ENCODE results near the gene CCDC3. TPM values are rescaled to one million over a fixed set of nuclear protein-coding genes. Genes with fewer than 3 reads are reported as not detected.
"Not testable (repeated sequence)": the region's sequence is repeated elsewhere in the genome, so short reads cannot be mapped to it uniquely, and the experiment has no call there.

CCDC3 gene
- total RNA-seq, 4 donors from 2014 or later = 6.1 to 57.4 (median 21.6) TPM

GRCh38 chr10:13038391-13038790 is 36.9 kb upstream of the CCDC3 start:
- Histone ChIP-seq H3K27ac (no peak overlapping the region), H3K4me3 (no peak overlapping the region), H3K27me3 (no peaks in the 10 kb centered on the region), H3K4me1 (no peaks in the 10 kb centered on the region), H3K9me3 (no peaks in the 10 kb centered on the region), H3K36me3 (no peaks in the 10 kb centered on the region)
- DNase-seq (no peak), ATAC-seq (no peak)
- in situ Hi-C loops (cut with MboI; ENCODE audit: low sequenced_read_pairs in 4 of 4) = no loop called here
- intact Hi-C loops (cut with DNase I; ENCODE audit: low total_unique reads) = no loop called here
- TF ChIP-seq, protein P1, sequence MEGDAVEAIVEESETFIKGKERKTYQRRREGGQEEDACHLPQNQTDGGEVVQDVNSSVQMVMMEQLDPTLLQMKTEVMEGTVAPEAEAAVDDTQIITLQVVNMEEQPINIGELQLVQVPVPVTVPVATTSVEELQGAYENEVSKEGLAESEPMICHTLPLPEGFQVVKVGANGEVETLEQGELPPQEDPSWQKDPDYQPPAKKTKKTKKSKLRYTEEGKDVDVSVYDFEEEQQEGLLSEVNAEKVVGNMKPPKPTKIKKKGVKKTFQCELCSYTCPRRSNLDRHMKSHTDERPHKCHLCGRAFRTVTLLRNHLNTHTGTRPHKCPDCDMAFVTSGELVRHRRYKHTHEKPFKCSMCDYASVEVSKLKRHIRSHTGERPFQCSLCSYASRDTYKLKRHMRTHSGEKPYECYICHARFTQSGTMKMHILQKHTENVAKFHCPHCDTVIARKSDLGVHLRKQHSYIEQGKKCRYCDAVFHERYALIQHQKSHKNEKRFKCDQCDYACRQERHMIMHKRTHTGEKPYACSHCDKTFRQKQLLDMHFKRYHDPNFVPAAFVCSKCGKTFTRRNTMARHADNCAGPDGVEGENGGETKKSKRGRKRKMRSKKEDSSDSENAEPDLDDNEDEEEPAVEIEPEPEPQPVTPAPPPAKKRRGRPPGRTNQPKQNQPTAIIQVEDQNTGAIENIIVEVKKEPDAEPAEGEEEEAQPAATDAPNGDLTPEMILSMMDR (IDR thresholded peaks at IDR 0.05 in 4 of 5, conservative IDR thresholded peaks at IDR 0.05 in 1 of 5) = no peak
- no peak for TF ChIP-seq POLR2A (IDR thresholded peaks at IDR 0.05)

DNA sequence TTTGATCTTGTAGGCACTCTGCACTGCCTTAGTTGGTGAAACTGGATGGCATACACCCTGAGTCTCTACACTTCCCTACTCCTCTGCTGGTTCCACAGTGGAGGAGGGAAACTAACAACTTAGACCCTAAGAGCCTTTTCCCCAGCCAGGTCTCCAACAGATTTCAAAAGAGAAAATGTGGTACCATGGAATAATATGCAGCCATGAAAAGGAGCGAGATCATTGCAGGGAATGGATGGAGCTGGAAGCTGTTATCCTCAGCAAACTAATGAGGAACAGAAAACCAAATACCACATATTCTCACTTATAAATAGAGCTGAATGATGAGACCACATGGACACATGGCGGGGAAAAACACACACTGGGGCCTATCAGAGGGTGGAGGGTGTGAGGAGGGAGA is 36.3 kb upstream of the CCDC3 start:
- Histone ChIP-seq H3K9me3 (no peaks in the 10 kb centered on the region), H3K4me3 (no peak overlapping the region), H3K27ac (no peak overlapping the region), H3K27me3 (no peaks in the 10 kb centered on the region), H3K4me1 (no peaks in the 10 kb centered on the region), H3K36me3 (no peaks in the 10 kb centered on the region)
- DNase-seq = no peak
- in situ Hi-C loops (cut with MboI; ENCODE audit: low sequenced_read_pairs in 4 of 4) (no loop called here), intact Hi-C loops (cut with DNase I; ENCODE audit: low total_unique reads) (no loop called here)
- no peak for ATAC-seq
- TF ChIP-seq POLR2A (IDR thresholded peaks at IDR 0.05) = no peak
- TF ChIP-seq, protein P1 (IDR thresholded peaks at IDR 0.05 in 4 of 5, conservative IDR thresholded peaks at IDR 0.05 in 1 of 5) = no peak

- Histone ChIP-seq H3K27me3 (no peaks in the 10 kb centered on the region), H3K4me3 (no peak overlapping the region), H3K4me1 (no peaks in the 10 kb centered on the region), H3K9me3 (no peaks in the 10 kb centered on the region), H3K27ac (no peak overlapping the region), H3K36me3 (no peaks in the 10 kb centered on the region)
- no peak for DNase-seq
- ATAC-seq = no peak
- in situ Hi-C loops (cut with MboI; ENCODE audit: low sequenced_read_pairs in 4 of 4) (no loop called here), intact Hi-C loops (cut with DNase I; ENCODE audit: low total_unique reads) (no loop called here)
- TF ChIP-seq, protein P1 (IDR thresholded peaks at IDR 0.05 in 4 of 5, conservative IDR thresholded peaks at IDR 0.05 in 1 of 5) = no peak
- no peak for TF ChIP-seq POLR2A (IDR thresholded peaks at IDR 0.05)
Observed at GRCh38 chr10:13036841-13037240, 35.3 kb upstream of the CCDC3 start.

GRCh38 chr10:13035731-13036130 is 34.2 kb upstream of the CCDC3 start:
- intact Hi-C loops (cut with DNase I; ENCODE audit: low total_unique reads); DNase-seq; in situ Hi-C loops (cut with MboI; ENCODE audit: low sequenced_read_pairs in 4 of 4); H3K27ac ChIP-seq; H3K27me3 ChIP-seq; H3K4me3 ChIP-seq; H3K4me1 ChIP-seq; H3K36me3 ChIP-seq; ATAC-seq; H3K9me3 ChIP-seq: not testable (repeated sequence)

GRCh38 chr10:13026873-13027272 is 25.4 kb upstream of the CCDC3 start:
- H3K27me3 ChIP-seq = no peaks in the 10 kb centered on the region
- no peaks in the 10 kb centered on the region for H3K4me1 ChIP-seq
- H3K9me3 ChIP-seq = no peaks in the 10 kb centered on the region
- intact Hi-C loops (cut with DNase I; ENCODE audit: low total_unique reads) (no loop called here), in situ Hi-C loops (cut with MboI; ENCODE audit: low sequenced_read_pairs in 4 of 4) (no loop called here)
- H3K4me3 ChIP-seq = no peak overlapping the region
- no peak for ATAC-seq
- DNase-seq = no peak
- H3K27ac ChIP-seq = no peak overlapping the region
- H3K36me3 ChIP-seq = no peaks in the 10 kb centered on the region
- TF ChIP-seq, protein P1 (IDR thresholded peaks at IDR 0.05 in 4 of 5, conservative IDR thresholded peaks at IDR 0.05 in 1 of 5) = no peak
